OCI-LY1 (cell line): Measurements from ENCODE around the gene METTL21C.

Experiments used
- H2AFZ ChIP-seq: fragments of 200-600 bp; sonication (generic), shearing (Covaris generic); 2 replicates; pipeline ENCODE4 v1.6.0; 2014; ENCODE audit warnings: antibody characterized with exemption, mild to moderate bottlenecking, low read length
- H3F3A ChIP-seq: fragments of 200-600 bp; sonication (generic), shearing (Covaris generic); 2 replicates; pipeline ENCODE4 v1.6.0; 2014; ENCODE audit warnings: mild to moderate bottlenecking, antibody characterized with exemption, low read length, moderate library complexity; ENCODE audit not compliant: insufficient read depth
- H3K27ac ChIP-seq: fragments of 200-600 bp; sonication (generic); 2 replicates; pipeline ENCODE4 v1.5.1; 2014; ENCODE audit warnings: low read length, mixed run types, mild to moderate bottlenecking, low read depth; ENCODE audit not compliant: poor library complexity, severe bottlenecking
- H3K27me3 ChIP-seq: fragments of 200-600 bp; sonication (generic); 2 replicates; pipeline ENCODE4 v1.6.0; 2014; ENCODE audit warnings: antibody characterized with exemption, mild to moderate bottlenecking, low read length, moderate library complexity; ENCODE audit not compliant: insufficient read depth
- H3K36me3 ChIP-seq: fragments of 200-600 bp; sonication (generic); 2 replicates; pipeline ENCODE4 v1.6.1; 2014; ENCODE audit warnings: mild to moderate bottlenecking, antibody characterized with exemption, low read length, moderate library complexity, mixed read lengths; ENCODE audit not compliant: insufficient read depth
- H3K4me1 ChIP-seq: fragments of 200-600 bp; sonication (generic); 2 replicates; pipeline ENCODE4 v1.5.1; 2014; ENCODE audit warnings: mild to moderate bottlenecking, low read length, moderate library complexity; ENCODE audit not compliant: insufficient read depth, severe bottlenecking
- H3K4me2 ChIP-seq: fragments of 200-600 bp; sonication (generic), shearing (Covaris generic); 2 replicates; pipeline ENCODE4 v1.6.1; 2014; ENCODE audit warnings: low read length
- H3K4me3 ChIP-seq: fragments of 200-600 bp; sonication (generic); 2 replicates; pipeline ENCODE4 v1.5.1; 2014; ENCODE audit warnings: low read length, low read depth, mild to moderate bottlenecking, mixed read lengths; ENCODE audit not compliant: poor library complexity, severe bottlenecking
- H3K79me2 ChIP-seq: fragments of 200-600 bp; shearing (Covaris generic); 2 replicates; pipeline ENCODE4 v1.6.1; 2016; ENCODE audit warnings: mixed run types, low read length, mixed read lengths; ENCODE audit not compliant: insufficient read depth
- H3K9ac ChIP-seq: fragments of 200-600 bp; sonication (generic), shearing (Covaris generic); 2 replicates; pipeline ENCODE4 v1.6.1; 2014; ENCODE audit warnings: mild to moderate bottlenecking, low read length, mixed read lengths
- H3K9me2 ChIP-seq: fragments of 200-600 bp; sonication (generic), shearing (Covaris generic); 2 replicates; pipeline ENCODE4 v1.6.1; 2014; ENCODE audit warnings: low read depth, mild to moderate bottlenecking, low read length, mixed read lengths
- H3K9me3 ChIP-seq: fragments of 200-600 bp; shearing (Covaris generic); 2 replicates; pipeline ENCODE4 v1.6.1; 2014; ENCODE audit warnings: low read length, mixed read lengths
- H4K20me1 ChIP-seq: fragments of 200-600 bp; sonication (generic), shearing (Covaris generic); 2 replicates; pipeline ENCODE4 v1.6.0; 2016; ENCODE audit warnings: mild to moderate bottlenecking, low read length; ENCODE audit not compliant: insufficient read depth
- EZH2 ChIP-seq: fragments of 200-600 bp; sonication (generic), shearing (Covaris generic); IDR thresholded peaks from 2 replicates; pipeline ENCODE4 v1.8.0; 2017; ENCODE audit warnings: borderline replicate concordance, mixed run types, mild to moderate bottlenecking, antibody characterized with exemption, low read length, moderate library complexity, mixed read lengths
- TF ChIP-seq, protein P1 (sequence below): fragments of 200-600 bp; sonication (generic), shearing (Covaris generic); IDR thresholded peaks from 2 replicates; pipeline ENCODE4 v1.5.1; 2017; ENCODE audit warnings: mild to moderate bottlenecking, antibody characterized with exemption, low read length, moderate library complexity, mixed read lengths

METTL21C gene

GRCh38 chr13:102700088-102701031 is 5.5 kb upstream of the METTL21C start:
- Histone ChIP-seq H3K27ac (no peak overlapping the region), H2AFZ (no peak overlapping the region), H3K9ac (no peak overlapping the region), H3K4me1 (no peaks in the 10 kb centered on the region), H3K4me2 (no peak overlapping the region), H4K20me1 (no peaks in the 10 kb centered on the region), H3K27me3 (no peaks in the 10 kb centered on the region; the same call in 1 of the 2 replicates), H3K4me3 (no peak overlapping the region), H3K36me3 (no peaks in the 10 kb centered on the region), H3K9me2 (no peaks in the 10 kb centered on the region), H3K9me3 (no peaks in the 10 kb centered on the region), H3F3A (no peaks in the 10 kb centered on the region), H3K79me2 (no peaks in the 10 kb centered on the region)
- TF ChIP-seq EZH2 = no peak
- TF ChIP-seq, protein P1, sequence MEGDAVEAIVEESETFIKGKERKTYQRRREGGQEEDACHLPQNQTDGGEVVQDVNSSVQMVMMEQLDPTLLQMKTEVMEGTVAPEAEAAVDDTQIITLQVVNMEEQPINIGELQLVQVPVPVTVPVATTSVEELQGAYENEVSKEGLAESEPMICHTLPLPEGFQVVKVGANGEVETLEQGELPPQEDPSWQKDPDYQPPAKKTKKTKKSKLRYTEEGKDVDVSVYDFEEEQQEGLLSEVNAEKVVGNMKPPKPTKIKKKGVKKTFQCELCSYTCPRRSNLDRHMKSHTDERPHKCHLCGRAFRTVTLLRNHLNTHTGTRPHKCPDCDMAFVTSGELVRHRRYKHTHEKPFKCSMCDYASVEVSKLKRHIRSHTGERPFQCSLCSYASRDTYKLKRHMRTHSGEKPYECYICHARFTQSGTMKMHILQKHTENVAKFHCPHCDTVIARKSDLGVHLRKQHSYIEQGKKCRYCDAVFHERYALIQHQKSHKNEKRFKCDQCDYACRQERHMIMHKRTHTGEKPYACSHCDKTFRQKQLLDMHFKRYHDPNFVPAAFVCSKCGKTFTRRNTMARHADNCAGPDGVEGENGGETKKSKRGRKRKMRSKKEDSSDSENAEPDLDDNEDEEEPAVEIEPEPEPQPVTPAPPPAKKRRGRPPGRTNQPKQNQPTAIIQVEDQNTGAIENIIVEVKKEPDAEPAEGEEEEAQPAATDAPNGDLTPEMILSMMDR = no peak

DNA sequence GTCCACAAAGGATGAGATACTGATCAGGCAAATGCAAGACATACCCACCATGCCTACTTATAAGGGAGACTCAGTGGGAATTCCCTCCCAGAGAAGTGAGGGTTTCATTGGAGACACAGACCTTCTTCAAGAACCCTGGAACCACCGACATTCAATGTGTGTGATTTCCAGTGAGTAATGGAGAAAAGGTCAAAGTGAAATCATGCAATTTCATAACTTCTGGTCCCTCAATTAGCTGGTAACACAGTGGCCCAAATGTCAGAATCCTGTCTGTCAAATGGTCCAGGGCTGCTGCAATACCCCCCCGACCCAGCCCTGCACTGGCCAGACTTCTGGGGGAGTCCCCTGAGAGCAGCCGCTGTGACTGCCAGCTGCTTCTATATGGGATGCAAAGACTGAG is 4.7 kb upstream of the METTL21C start:
- Histone ChIP-seq H3K9ac (no peak overlapping the region), H3K27me3 (no peaks in the 10 kb centered on the region; the same call in 1 of the 2 replicates), H3K4me3 (no peak overlapping the region), H3K36me3 (no peaks in the 10 kb centered on the region), H3F3A (no peaks in the 10 kb centered on the region), H3K27ac (no peak overlapping the region), H3K4me2 (no peak overlapping the region), H3K9me2 (no peaks in the 10 kb centered on the region), H3K9me3 (no peaks in the 10 kb centered on the region), H2AFZ (no peak overlapping the region), H3K79me2 (no peaks in the 10 kb centered on the region), H3K4me1 (no peaks in the 10 kb centered on the region), H4K20me1 (no peaks in the 10 kb centered on the region)
- TF ChIP-seq, protein P1 = no peak
- no peak for TF ChIP-seq EZH2

- H4K20me1 ChIP-seq = no peaks in the 10 kb centered on the region
- no peaks in the 10 kb centered on the region for H3K4me1 ChIP-seq
- no peak overlapping the region for H2AFZ ChIP-seq
- H3K4me3 ChIP-seq = no peak overlapping the region
- H3K4me2 ChIP-seq = no peak overlapping the region
- H3F3A ChIP-seq = no peaks in the 10 kb centered on the region
- no peaks in the 10 kb centered on the region for H3K36me3 ChIP-seq
- no peak overlapping the region for H3K27ac ChIP-seq
- H3K9me3 ChIP-seq = no peaks in the 10 kb centered on the region
- TF ChIP-seq EZH2 = no peak
- TF ChIP-seq, protein P1 = no peak
- no peaks in the 10 kb centered on the region for H3K9me2 ChIP-seq
- H3K9ac ChIP-seq = no peak overlapping the region
- H3K27me3 ChIP-seq = no peaks in the 10 kb centered on the region; the same call in 1 of the 2 replicates
- H3K79me2 ChIP-seq = no peaks in the 10 kb centered on the region
Measured at GRCh38 chr13:102698649-102698980, 3.8 kb upstream of the METTL21C start.
